RWPE1 (cell line): ENCODE data around the gene LIG4.
A peak's percentile ranks its signal among the peaks of the same experiment; 100 is the strongest.

Source experiments
- CTCF ChIA-PET: fragments of 350-600 bp; sonication (Branson Sonifier 250); formaldehyde crosslinking; extraction: SDS; loops from one replicate; lab custom pipeline; 2021; lab: Yijun Ruan, JAX
- POLR2A ChIA-PET: fragments of 400-600 bp; formaldehyde crosslinking; extraction: SDS; loops from one replicate; lab custom pipeline; 2020; ENCODE audit warnings: antibody characterized with exemption; ENCODE audit not compliant: low non-redundant PET; lab: Yijun Ruan, JAX
- DNase-seq: peaks from one replicate; pipeline ENCODE4 v3.0.0; 2012; ENCODE audit warnings: low spot score
- H3K27ac ChIP-seq: fragments of 450-650 bp; 2 replicates; pipeline ENCODE4 v1.5.1; 2017
- TF ChIP-seq, protein P1 (sequence below): fragments of 450-650 bp; conservative IDR thresholded peaks from 2 replicates; pipeline ENCODE4 v1.5.1; 2017; ENCODE audit warnings: low read depth, mild to moderate bottlenecking

The LIG4 gene

DNA sequence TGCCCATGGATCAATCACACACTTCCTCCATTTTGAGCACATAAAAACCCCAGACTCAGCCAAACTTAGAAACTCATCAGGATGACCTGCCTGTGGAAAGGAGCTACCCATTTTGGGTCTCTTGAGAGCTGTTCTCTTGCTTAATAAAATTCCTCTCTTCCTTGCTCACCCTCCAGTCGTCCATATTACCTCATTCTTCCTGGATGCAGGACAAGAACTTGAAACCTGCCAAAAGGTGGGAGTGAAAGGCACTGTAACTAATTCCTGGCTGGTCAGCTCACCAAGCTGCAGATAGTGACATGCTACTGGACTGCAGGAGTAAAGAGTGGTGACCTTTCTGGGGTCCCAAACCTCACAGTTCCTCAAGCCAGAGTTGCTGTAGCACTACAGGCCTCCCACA lies 20.2 kb downstream of the LIG4 start:
- CTCF ChIA-PET = no interaction called here
- H3K27ac ChIP-seq = no peak overlapping the region
- POLR2A ChIA-PET = interaction anchor here (0.6 kb wide), 1 partner anchor 94 kb away, joined by 3 read pairs; no protein-coding TSS in a partner anchor
- DNase-seq = no peak
- TF ChIP-seq, protein P1, sequence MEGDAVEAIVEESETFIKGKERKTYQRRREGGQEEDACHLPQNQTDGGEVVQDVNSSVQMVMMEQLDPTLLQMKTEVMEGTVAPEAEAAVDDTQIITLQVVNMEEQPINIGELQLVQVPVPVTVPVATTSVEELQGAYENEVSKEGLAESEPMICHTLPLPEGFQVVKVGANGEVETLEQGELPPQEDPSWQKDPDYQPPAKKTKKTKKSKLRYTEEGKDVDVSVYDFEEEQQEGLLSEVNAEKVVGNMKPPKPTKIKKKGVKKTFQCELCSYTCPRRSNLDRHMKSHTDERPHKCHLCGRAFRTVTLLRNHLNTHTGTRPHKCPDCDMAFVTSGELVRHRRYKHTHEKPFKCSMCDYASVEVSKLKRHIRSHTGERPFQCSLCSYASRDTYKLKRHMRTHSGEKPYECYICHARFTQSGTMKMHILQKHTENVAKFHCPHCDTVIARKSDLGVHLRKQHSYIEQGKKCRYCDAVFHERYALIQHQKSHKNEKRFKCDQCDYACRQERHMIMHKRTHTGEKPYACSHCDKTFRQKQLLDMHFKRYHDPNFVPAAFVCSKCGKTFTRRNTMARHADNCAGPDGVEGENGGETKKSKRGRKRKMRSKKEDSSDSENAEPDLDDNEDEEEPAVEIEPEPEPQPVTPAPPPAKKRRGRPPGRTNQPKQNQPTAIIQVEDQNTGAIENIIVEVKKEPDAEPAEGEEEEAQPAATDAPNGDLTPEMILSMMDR = no peak

DNA sequence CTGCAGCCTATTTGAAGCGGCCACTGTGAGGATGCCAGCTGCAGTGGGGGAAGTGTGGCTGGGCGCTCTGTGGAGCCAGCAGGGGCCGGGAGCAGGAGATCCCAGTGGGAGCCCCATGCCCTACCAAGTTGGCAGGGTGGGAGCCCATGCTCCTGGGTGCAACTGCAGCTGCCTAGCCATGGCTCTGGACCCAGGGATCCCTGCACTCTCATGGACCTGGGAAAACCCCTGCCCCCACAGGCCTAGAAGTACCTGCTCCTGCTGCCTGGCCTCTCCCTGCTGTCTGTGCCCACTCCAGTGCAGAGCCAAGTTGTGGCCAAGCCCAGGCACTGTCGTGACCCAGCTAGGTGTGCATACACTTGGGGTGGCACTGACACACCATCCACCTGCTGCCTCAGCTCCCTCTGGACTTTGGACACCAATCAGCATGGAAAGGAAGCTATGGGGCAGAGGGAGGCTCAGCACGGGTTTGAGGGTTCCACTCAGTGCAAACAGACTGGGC lies 20.9 kb downstream of the LIG4 start:
- TF ChIP-seq, protein P1 = no peak
- peak overlapping the region; percentile 62 for H3K27ac ChIP-seq
- DNase-seq = no peak
- POLR2A ChIA-PET = interaction anchor here (0.6 kb wide), 1 partner anchor 95 kb away, joined by 3 read pairs; no protein-coding TSS in a partner anchor
- CTCF ChIA-PET = interaction anchor here (0.5 kb wide), 1 partner anchor 25 kb away, joined by 3 read pairs; no protein-coding TSS in a partner anchor

DNA sequence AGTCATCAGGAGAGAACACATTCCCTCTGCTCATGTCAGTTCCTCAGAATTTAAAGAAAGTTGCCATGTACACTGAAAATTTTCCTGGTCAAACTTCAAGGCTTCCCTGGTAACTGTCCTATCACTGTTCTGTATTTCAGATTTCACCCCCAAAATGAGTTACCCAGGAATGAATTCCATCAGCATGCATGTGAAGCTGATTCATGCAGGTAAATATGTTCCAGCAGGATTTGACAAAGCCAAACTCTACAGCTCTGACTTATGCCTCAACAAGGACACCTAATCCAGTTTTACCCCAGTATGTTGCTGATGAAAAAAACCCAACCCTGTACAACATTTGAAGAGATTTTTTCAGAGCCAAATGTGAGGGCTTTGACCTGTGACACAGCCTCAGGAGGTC lies 21.5 kb downstream of the LIG4 start:
- CTCF ChIA-PET = interaction anchor here (0.5 kb wide), 1 partner anchor 35 kb away, joined by 3 read pairs; no protein-coding TSS in a partner anchor
- H3K27ac ChIP-seq = no peak overlapping the region
- peak; percentile 55 for DNase-seq
- POLR2A ChIA-PET = no interaction called here
- TF ChIP-seq, protein P1 = no peak

DNA sequence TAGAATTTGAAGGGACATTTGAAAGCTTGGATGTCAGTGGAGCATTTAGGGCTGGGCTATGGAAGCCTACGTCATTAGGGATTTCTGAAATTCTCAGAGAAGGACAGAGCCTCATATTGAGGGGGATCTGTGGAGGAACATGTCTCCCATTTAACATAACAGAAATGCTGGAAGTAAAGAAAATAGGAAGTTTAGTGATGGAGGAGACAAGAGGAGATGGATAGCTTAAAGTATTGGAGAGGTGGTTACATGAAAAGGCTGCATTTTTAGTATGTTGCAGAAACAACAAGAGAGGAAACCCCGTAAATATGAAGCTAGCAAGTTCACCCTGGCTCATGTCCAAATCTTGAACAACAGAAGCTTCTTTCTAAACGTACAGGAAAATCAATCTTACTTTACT lies 24.4 kb downstream of the LIG4 start:
- no peak overlapping the region for H3K27ac ChIP-seq
- DNase-seq = no peak
- TF ChIP-seq, protein P1 = no peak
- ChIA-PET POLR2A (no interaction called here), CTCF (no interaction called here)

DNA sequence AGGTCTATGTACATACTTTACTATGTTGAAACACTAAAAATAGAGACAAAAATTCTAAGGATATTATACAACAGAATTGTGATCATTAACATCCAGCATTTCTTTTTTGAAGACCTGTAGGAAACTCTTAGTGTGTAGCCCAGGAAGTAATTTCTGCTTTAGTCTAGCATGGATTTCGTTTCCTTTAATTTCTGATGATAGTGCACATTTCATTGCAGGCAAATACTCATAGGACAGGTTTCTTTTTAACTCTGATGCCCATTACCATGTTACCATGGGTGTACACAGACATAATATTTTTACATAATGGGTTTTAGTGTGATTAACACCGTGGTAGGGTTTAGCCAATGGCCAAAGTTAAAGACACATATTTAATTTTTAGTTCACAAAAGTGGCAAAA lies 27.1 kb downstream of the LIG4 start:
- DNase-seq = no peak
- TF ChIP-seq, protein P1 = no peak
- ChIA-PET CTCF (no interaction called here), POLR2A (no interaction called here)
- H3K27ac ChIP-seq = no peak overlapping the region

DNA sequence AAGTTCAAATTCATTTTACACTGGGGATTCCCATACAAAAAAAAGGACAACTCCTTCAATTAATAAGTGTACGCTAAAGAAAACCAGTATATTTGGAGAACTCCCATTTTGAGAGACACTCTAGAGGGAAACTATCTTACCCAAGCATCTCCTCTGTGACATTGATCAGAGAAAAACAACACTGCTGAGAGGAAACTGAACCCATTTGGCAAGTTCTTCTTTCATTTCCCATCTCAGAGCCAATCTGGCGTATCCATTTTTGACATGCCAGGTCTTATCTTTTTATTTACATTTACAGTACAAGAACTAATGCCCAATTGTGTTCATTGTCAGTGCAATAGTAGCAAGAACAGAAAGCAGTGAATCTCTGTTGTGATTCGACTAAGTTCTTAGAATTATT lies 30.1 kb downstream of the LIG4 start:
- ChIA-PET POLR2A (no interaction called here), CTCF (interaction anchor here (0.7 kb wide), 1 partner anchor 1277 kb away, joined by 6 read pairs; no protein-coding TSS in a partner anchor)
- DNase-seq = no peak
- H3K27ac ChIP-seq = no peak overlapping the region
- TF ChIP-seq, protein P1 = no peak
